ENCODE data around the gene CBX8.

Gene CBX8

GRCh38 chr17:79796763-79797491 lies at the start of gene CBX8:
TSS of gene CBX8 (minus strand) at chr17:79797077. CDS start at chr17:79796998, 79 bp downstream.
- Histone ChIP-seq H3K4me3 (ENCODE audit: low read length in 2 of 2) (peak within 1 kb of the TSS; percentile 58 to 78), H3K9ac (ENCODE audit: low read length in 2 of 2) (peak within 1 kb of the TSS; percentile 35 to 76), H3K36me3 (ENCODE audit: control insufficient read depth in 2 of 2, insufficient read depth in 2 of 2, low read length in 2 of 2) (peaks cover 0 to 3% of the 10 kb centered on the region in 2 donors), H3K4me1 (ENCODE audit: control insufficient read depth, insufficient read depth, low read length) (peaks cover 45% of the 10 kb centered on the region), H3K27ac (ENCODE audit: low read length) (peak within 1 kb of the TSS; percentile 64), H3K9me3 (ENCODE audit: control insufficient read depth in 2 of 2, low read length in 2 of 2) (no peaks in the 10 kb centered on the region), H3K27me3 (ENCODE audit: control insufficient read depth in 1 of 2, insufficient read depth in 2 of 2, low read length in 2 of 2) (peaks cover 51 to 55% of the 10 kb centered on the region in 2 donors)

GRCh38 chr17:79845601-79845949 lies 48.7 kb upstream of the CBX8 start:
- Histone ChIP-seq H3K36me3 (ENCODE audit: control insufficient read depth in 2 of 2, insufficient read depth in 2 of 2, low read length in 2 of 2) (no peaks in the 10 kb centered on the region), H3K27me3 (ENCODE audit: control insufficient read depth in 1 of 2, insufficient read depth in 2 of 2, low read length in 2 of 2) (peaks cover 24 to 38% of the 10 kb centered on the region in 2 donors), H3K27ac (ENCODE audit: low read length) (no peak overlapping the region), H3K9ac (ENCODE audit: low read length in 2 of 2) (no peak overlapping the region), H3K9me3 (ENCODE audit: control insufficient read depth in 2 of 2, low read length in 2 of 2) (no peaks in the 10 kb centered on the region), H3K4me1 (ENCODE audit: control insufficient read depth, insufficient read depth, low read length) (peaks cover 37% of the 10 kb centered on the region), H3K4me3 (ENCODE audit: low read length in 2 of 2) (no peak overlapping the region)

- Histone ChIP-seq H3K9me3 (ENCODE audit: control insufficient read depth in 2 of 2, low read length in 2 of 2) (no peaks in the 10 kb centered on the region), H3K4me3 (ENCODE audit: low read length in 2 of 2) (no peak overlapping the region), H3K9ac (ENCODE audit: low read length in 2 of 2) (no peak overlapping the region), H3K36me3 (ENCODE audit: control insufficient read depth in 2 of 2, insufficient read depth in 2 of 2, low read length in 2 of 2) (no peaks in the 10 kb centered on the region), H3K27ac (ENCODE audit: low read length) (no peak overlapping the region), H3K4me1 (ENCODE audit: control insufficient read depth, insufficient read depth, low read length) (peaks cover 42% of the 10 kb centered on the region), H3K27me3 (ENCODE audit: control insufficient read depth in 1 of 2, insufficient read depth in 2 of 2, low read length in 2 of 2) (peaks cover 27 to 43% of the 10 kb centered on the region in 2 donors)
These were observed 48.2 kb upstream of the CBX8 start for GRCh38 chr17:79844869-79845600.

GRCh38 chr17:79843816-79844800 lies 47.2 kb upstream of the CBX8 start:
- Histone ChIP-seq H3K4me3 (ENCODE audit: low read length in 2 of 2) (peak overlapping the region; percentile 69 to 73), H3K27ac (ENCODE audit: low read length) (no peak overlapping the region), H3K36me3 (ENCODE audit: control insufficient read depth in 2 of 2, insufficient read depth in 2 of 2, low read length in 2 of 2) (no peaks in the 10 kb centered on the region), H3K27me3 (ENCODE audit: control insufficient read depth in 1 of 2, insufficient read depth in 2 of 2, low read length in 2 of 2) (peaks cover 28 to 48% of the 10 kb centered on the region in 2 donors), H3K4me1 (ENCODE audit: control insufficient read depth, insufficient read depth, low read length) (peaks cover 45% of the 10 kb centered on the region), H3K9ac (ENCODE audit: low read length in 2 of 2) (peak overlapping the region; percentile 48 to 60), H3K9me3 (ENCODE audit: control insufficient read depth in 2 of 2, low read length in 2 of 2) (no peaks in the 10 kb centered on the region)

GRCh38 chr17:79843474-79843815 lies 46.6 kb upstream of the CBX8 start:
- no peak overlapping the region for H3K27ac ChIP-seq (ENCODE audit: low read length)
- peaks cover 28 to 48% of the 10 kb centered on the region in 2 donors for H3K27me3 ChIP-seq (ENCODE audit: control insufficient read depth in 1 of 2, insufficient read depth in 2 of 2, low read length in 2 of 2)

GRCh38 chr17:79842656-79843473 lies 46.0 kb upstream of the CBX8 start:
- Histone ChIP-seq H3K4me1 (ENCODE audit: control insufficient read depth, insufficient read depth, low read length) (peaks cover 48% of the 10 kb centered on the region), H3K27me3 (ENCODE audit: control insufficient read depth in 1 of 2, insufficient read depth in 2 of 2, low read length in 2 of 2) (peaks cover 28 to 48% of the 10 kb centered on the region in 2 donors)

More at GRCh38 chr17:79843474-79843815, 46.6 kb upstream of the CBX8 start:
- no peaks in the 10 kb centered on the region for H3K36me3 ChIP-seq (ENCODE audit: control insufficient read depth in 2 of 2, insufficient read depth in 2 of 2, low read length in 2 of 2)
- peaks cover 45% of the 10 kb centered on the region for H3K4me1 ChIP-seq (ENCODE audit: control insufficient read depth, insufficient read depth, low read length)
- peak overlapping the region; percentile 69 to 73 for H3K4me3 ChIP-seq (ENCODE audit: low read length in 2 of 2)
- H3K9ac ChIP-seq (ENCODE audit: low read length in 2 of 2): peak overlapping the region in 1 of 2 donors; percentile 48
- no peaks in the 10 kb centered on the region for H3K9me3 ChIP-seq (ENCODE audit: control insufficient read depth in 2 of 2, low read length in 2 of 2)

GRCh38 chr17:79842136-79842655 lies 45.3 kb upstream of the CBX8 start:
- Histone ChIP-seq H3K27me3 (ENCODE audit: control insufficient read depth in 1 of 2, insufficient read depth in 2 of 2, low read length in 2 of 2) (peaks cover 28 to 48% of the 10 kb centered on the region in 2 donors), H3K27ac (ENCODE audit: low read length) (no peak overlapping the region), H3K9me3 (ENCODE audit: control insufficient read depth in 2 of 2, low read length in 2 of 2) (no peaks in the 10 kb centered on the region), H3K4me3 (ENCODE audit: low read length in 2 of 2) (peak overlapping the region in 1 of 2 donors; percentile 73), H3K9ac (ENCODE audit: low read length in 2 of 2) (no peak overlapping the region), H3K36me3 (ENCODE audit: control insufficient read depth in 2 of 2, insufficient read depth in 2 of 2, low read length in 2 of 2) (no peaks in the 10 kb centered on the region), H3K4me1 (ENCODE audit: control insufficient read depth, insufficient read depth, low read length) (peaks cover 55% of the 10 kb centered on the region)

More at GRCh38 chr17:79842656-79843473, 46.0 kb upstream of the CBX8 start:
- Histone ChIP-seq H3K27ac (ENCODE audit: low read length) (no peak overlapping the region), H3K9me3 (ENCODE audit: control insufficient read depth in 2 of 2, low read length in 2 of 2) (no peaks in the 10 kb centered on the region), H3K9ac (ENCODE audit: low read length in 2 of 2) (no peak overlapping the region), H3K4me3 (ENCODE audit: low read length in 2 of 2) (peak overlapping the region; percentile 31 to 73), H3K36me3 (ENCODE audit: control insufficient read depth in 2 of 2, insufficient read depth in 2 of 2, low read length in 2 of 2) (no peaks in the 10 kb centered on the region)

GRCh38 chr17:79841369-79842135 lies 44.7 kb upstream of the CBX8 start:
- no peak overlapping the region for H3K27ac ChIP-seq (ENCODE audit: low read length)
- peaks cover 28 to 48% of the 10 kb centered on the region in 2 donors for H3K27me3 ChIP-seq (ENCODE audit: control insufficient read depth in 1 of 2, insufficient read depth in 2 of 2, low read length in 2 of 2)
- H3K4me1 ChIP-seq (ENCODE audit: control insufficient read depth, insufficient read depth, low read length): peaks cover 61% of the 10 kb centered on the region
- H3K9me3 ChIP-seq (ENCODE audit: control insufficient read depth in 2 of 2, low read length in 2 of 2): no peaks in the 10 kb centered on the region
- H3K9ac ChIP-seq (ENCODE audit: low read length in 2 of 2): no peak overlapping the region
- H3K36me3 ChIP-seq (ENCODE audit: control insufficient read depth in 2 of 2, insufficient read depth in 2 of 2, low read length in 2 of 2): no peaks in the 10 kb centered on the region
- H3K4me3 ChIP-seq (ENCODE audit: low read length in 2 of 2): no peak overlapping the region

GRCh38 chr17:79840989-79841286 lies 44.1 kb upstream of the CBX8 start:
- Histone ChIP-seq H3K27me3 (ENCODE audit: control insufficient read depth in 1 of 2, insufficient read depth in 2 of 2, low read length in 2 of 2) (peaks cover 28 to 48% of the 10 kb centered on the region in 2 donors), H3K4me3 (ENCODE audit: low read length in 2 of 2) (peak overlapping the region in 1 of 2 donors; percentile 35), H3K9ac (ENCODE audit: low read length in 2 of 2) (no peak overlapping the region), H3K4me1 (ENCODE audit: control insufficient read depth, insufficient read depth, low read length) (peaks cover 68% of the 10 kb centered on the region), H3K27ac (ENCODE audit: low read length) (no peak overlapping the region), H3K9me3 (ENCODE audit: control insufficient read depth in 2 of 2, low read length in 2 of 2) (no peaks in the 10 kb centered on the region), H3K36me3 (ENCODE audit: control insufficient read depth in 2 of 2, insufficient read depth in 2 of 2, low read length in 2 of 2) (peaks cover 0 to 3% of the 10 kb centered on the region in 2 donors)
